Naive thymus-derived CD4-positive, alpha-beta T cell (primary cell): ENCODE measurements around the gene MDC1. TPM values are rescaled to one million over a fixed set of nuclear protein-coding genes. Genes with fewer than 3 reads are reported as not detected.
A peak's percentile ranks its signal among the peaks of the same experiment; 100 is the strongest.
"Not testable (repeated sequence)": the region's sequence is repeated elsewhere in the genome, so short reads cannot be mapped to it uniquely, and the experiment has no call there.

Experiments used
- ATAC-seq: fragments of 150-1000 bp; cut with Tn5 transposase; 2 replicates; pipeline ENCODE4 v1.10.0; 2021; ENCODE audit warnings: mild to moderate bottlenecking, moderate library complexity
- CTCF ChIA-PET: fragments of 350-600 bp; sonication (Branson Sonifier 250); formaldehyde crosslinking; loops from one replicate; lab custom pipeline; 2021; ENCODE audit warnings: antibody characterized with exemption; lab: Charles Lee
- POLR2A ChIA-PET: fragments of 350-600 bp; sonication (Branson Sonifier 250); formaldehyde crosslinking; loops from one replicate; lab custom pipeline; 2021; ENCODE audit warnings: antibody characterized with exemption, inconsistent platforms; lab: Charles Lee
- DNase-seq, 9 donors: peaks; one replicate each; pipeline versions ENCODE4 v3.0.0 to v3.0.0-alpha.2; 2020 to 2022; ENCODE audit warnings: mixed read lengths in 1 of 9
- H3K27ac ChIP-seq: one replicate; pipeline ENCODE4 v1.7.0; 2013; ENCODE audit warnings: mild to moderate bottlenecking, low read depth, low read length, moderate library complexity
- H3K27me3 ChIP-seq, 2 donors: one replicate each; pipeline ENCODE4 v1.7.0; 2013; ENCODE audit warnings: low read length in 2 of 2, mild to moderate bottlenecking in 2 of 2, moderate library complexity in 2 of 2; ENCODE audit not compliant: control insufficient read depth in 2 of 2, insufficient read depth in 2 of 2
- H3K36me3 ChIP-seq, 3 experiments: 1 replicate in 2 of 3; 2 replicates in 1 of 3; pipeline ENCODE4 v1.7.0; 2013; ENCODE audit warnings: low read length in 3 of 3, mild to moderate bottlenecking in 3 of 3, moderate library complexity in 1 of 3; ENCODE audit not compliant: insufficient read depth in 3 of 3, control insufficient read depth in 2 of 3
- H3K4me1 ChIP-seq, 2 donors: one replicate each; pipeline ENCODE4 v1.7.0; 2013; ENCODE audit warnings: low read length in 2 of 2, mild to moderate bottlenecking in 2 of 2, moderate library complexity in 1 of 2; ENCODE audit not compliant: control insufficient read depth in 2 of 2, insufficient read depth in 2 of 2
- H3K4me3 ChIP-seq: 2 replicates; pipeline ENCODE4 v1.7.0; 2013; ENCODE audit warnings: mild to moderate bottlenecking, low read length
- H3K9me3 ChIP-seq, 3 experiments: 1 replicate in 2 of 3; 2 replicates in 1 of 3; pipeline ENCODE4 v1.7.0; 2013; ENCODE audit warnings: low read length in 3 of 3; ENCODE audit not compliant: control insufficient read depth in 2 of 3
- H3K27ac Mint-ChIP-seq, 9 donors: one replicate each; pipeline ENCODE4 v1.8.0; 2020 to 2022; ENCODE audit warnings: mixed read lengths in 9 of 9, mild to moderate bottlenecking in 8 of 9, moderate library complexity in 5 of 9, inconsistent platforms in 2 of 9
- H3K27me3 Mint-ChIP-seq, 5 donors: one replicate each; pipeline ENCODE4 v1.8.0; 2021 to 2022; ENCODE audit warnings: mixed read lengths in 5 of 5, mild to moderate bottlenecking in 1 of 5
- H3K36me3 Mint-ChIP-seq, 5 donors: one replicate each; pipeline ENCODE4 v1.8.0; 2020 to 2022; ENCODE audit warnings: mixed read lengths in 5 of 5, mild to moderate bottlenecking in 3 of 5, inconsistent platforms in 1 of 5
- H3K4me1 Mint-ChIP-seq, 7 donors: one replicate each; pipeline ENCODE4 v1.8.0; 2020 to 2022; ENCODE audit warnings: mixed read lengths in 7 of 7, mild to moderate bottlenecking in 3 of 7, inconsistent platforms in 1 of 7
- H3K4me3 Mint-ChIP-seq, 10 donors: one replicate each; pipeline ENCODE4 v1.8.0; 2020 to 2022; ENCODE audit warnings: mild to moderate bottlenecking in 10 of 10, mixed read lengths in 10 of 10, moderate library complexity in 6 of 10, inconsistent platforms in 2 of 10
- H3K9me3 Mint-ChIP-seq, 11 donors: one replicate each; pipeline ENCODE4 v1.8.0; 2020 to 2022; ENCODE audit warnings: mixed read lengths in 11 of 11, mild to moderate bottlenecking in 4 of 11, inconsistent platforms in 1 of 11, moderate library complexity in 1 of 11
- intact Hi-C, 2 donors: fragments of 100-400 bp; cut with micrococcal nuclease; formaldehyde crosslinking; loops; one replicate each; pipeline ENCODE4 v1.15.1; 2023
- polyA plus RNA-seq, 2 donors: library from polyadenylated mRNA; unstranded; fragments of 300-500 nt; fragmentation: Illumina TruSeq; gene quantifications; one replicate each; pipeline ENCODE4 v1.2.3, GENCODE V29; 2021
- total RNA-seq, 6 experiments: library from RNA in 5 of 6; stranded (reverse) in 5 of 6; gene quantifications; 1 replicate in 5 of 6; 2 replicates in 1 of 6; pipeline ENCODE4 v1.2.3 and lab custom pipeline; 2021 to 2026

MDC1 gene
- total and polyA plus RNA-seq, 7 experiments from 2014 or later: 4.5 to 78.9 (median 50.7) TPM

DNA sequence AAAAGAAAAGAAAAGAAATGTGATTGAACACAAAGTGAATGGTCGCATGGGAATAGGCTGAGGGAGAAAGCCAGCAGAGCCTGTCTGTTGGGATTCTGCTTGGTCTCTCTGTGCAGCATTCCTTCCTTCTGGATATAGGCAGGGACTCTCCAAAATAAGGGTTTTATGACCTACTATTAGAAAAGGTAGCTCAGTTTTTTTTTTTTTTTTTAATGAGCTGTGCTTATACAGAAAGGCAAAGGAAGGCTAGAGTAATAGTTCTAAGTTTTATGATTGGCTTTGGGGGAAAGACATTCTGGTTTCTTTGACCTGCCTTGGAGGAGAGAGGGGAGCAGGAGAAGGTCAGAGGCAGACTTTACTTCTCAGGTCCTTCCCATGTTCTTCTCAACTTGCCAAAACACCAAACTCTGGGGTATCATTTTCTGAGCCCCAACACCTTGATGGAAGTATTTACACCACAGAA is 46.1 kb upstream of the MDC1 start:
- no peaks in the 10 kb centered on the region for H3K27me3 ChIP-seq
- DNase-seq: no peak
- H3K36me3 ChIP-seq: no peaks in the 10 kb centered on the region
- Mint-ChIP-seq H3K36me3 (peaks cover 0 to 4% (median 0%) of the 10 kb centered on the region in 5 donors), H3K27me3 (no peaks in the 10 kb centered on the region), H3K4me3 (peak overlapping the region in 5 of 10 donors; percentile 12 to 64 (median 55)), H3K27ac (peak overlapping the region in 5 of 9 donors; percentile 8 to 76 (median 72)), H3K9me3 (peaks cover 0 to 2% (median 0%) of the 10 kb centered on the region in 11 donors), H3K4me1 (peaks cover 31 to 49% (median 46%) of the 10 kb centered on the region in 7 donors)
- intact Hi-C loops: no loop called here
- H3K27ac ChIP-seq: no peak overlapping the region
- no peaks in the 10 kb centered on the region for H3K9me3 ChIP-seq
- ChIA-PET POLR2A (interaction anchor here (0.6 to 1.3 kb wide), 2 partner anchors 19 to 138 kb away, joined by 3 to 4 read pairs; partner anchors contain the start of gene IER3), CTCF (interaction anchor here (0.6 kb wide), 2 partner anchors 220 to 353 kb away, joined by 3 read pairs; no protein-coding TSS in a partner anchor)
- H3K4me3 ChIP-seq: no peak overlapping the region
- H3K4me1 ChIP-seq: peaks cover 3 to 23% of the 10 kb centered on the region in 2 donors
- no peak for ATAC-seq

DNA sequence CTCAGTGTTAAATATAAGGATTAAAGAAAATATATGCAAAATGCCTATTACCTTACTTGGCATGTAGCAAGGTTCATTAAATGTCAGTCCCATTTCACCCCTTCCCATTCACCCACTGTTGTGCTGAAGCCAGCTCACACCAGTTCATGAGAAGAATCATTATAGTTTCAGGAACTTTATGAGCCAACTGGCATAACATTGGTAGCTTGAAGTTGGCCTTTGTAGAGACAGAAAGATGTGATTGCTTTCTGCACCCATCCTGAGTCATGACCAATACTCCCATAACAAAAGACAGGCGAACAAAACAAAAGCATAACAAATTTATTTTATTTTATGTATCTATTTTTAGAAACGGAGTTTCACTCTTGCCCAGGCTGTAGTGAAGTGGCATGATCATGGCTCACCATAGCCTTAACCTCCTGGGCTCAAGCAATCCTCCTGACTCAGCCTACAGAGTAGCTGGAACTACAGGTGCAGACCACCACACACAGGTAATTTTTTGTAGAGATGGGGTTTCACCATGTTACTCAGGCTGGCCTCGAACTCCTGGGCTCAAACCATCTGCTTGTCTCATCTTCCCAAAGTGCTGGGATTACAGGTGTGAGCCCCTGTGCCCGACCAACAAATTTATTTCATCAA is 44.8 kb upstream of the MDC1 start:
- intact Hi-C loops: no loop called here
- Mint-ChIP-seq H3K27me3 (no peaks in the 10 kb centered on the region), H3K4me3 (no peak overlapping the region), H3K27ac (peak overlapping the region in 1 of 9 donors; percentile 25), H3K4me1 (peaks cover 22 to 43% (median 35%) of the 10 kb centered on the region in 7 donors), H3K9me3 (peaks cover 0 to 2% (median 0%) of the 10 kb centered on the region in 11 donors), H3K36me3 (peaks cover 0 to 4% (median 0%) of the 10 kb centered on the region in 5 donors)
- Histone ChIP-seq H3K27me3 (no peaks in the 10 kb centered on the region), H3K9me3 (no peaks in the 10 kb centered on the region), H3K4me3 (no peak overlapping the region), H3K36me3 (no peaks in the 10 kb centered on the region), H3K27ac (no peak overlapping the region), H3K4me1 (peaks cover 0 to 12% of the 10 kb centered on the region in 2 donors)
- ChIA-PET CTCF (interaction anchor here (1.0 kb wide), 1 partner anchor 7 kb away, joined by 7 read pairs; no protein-coding TSS in a partner anchor), POLR2A (interaction anchor here (1.0 to 1.9 kb wide), 2 partner anchors 7 to 39 kb away, joined by 3 to 9 read pairs; no protein-coding TSS in a partner anchor)
- DNase-seq (no peak), ATAC-seq (no peak)

DNA sequence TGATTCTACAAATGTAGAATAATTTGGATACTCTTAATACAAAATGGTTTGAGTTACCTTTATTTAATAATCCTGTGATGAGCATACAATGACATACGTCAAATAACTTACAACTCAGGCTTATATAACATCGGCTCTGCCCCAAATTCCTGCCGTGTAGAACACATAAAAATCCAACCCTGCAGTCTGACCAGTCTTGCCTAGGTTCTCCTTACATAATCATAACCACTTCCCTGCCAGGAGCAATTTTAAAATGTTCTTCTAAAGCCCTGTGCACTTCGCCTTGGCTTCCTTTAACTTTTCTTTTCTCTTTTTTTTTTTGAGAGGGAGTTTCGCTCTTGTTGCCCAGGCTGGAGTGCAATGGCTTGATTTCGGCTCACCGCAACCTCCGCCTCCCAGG is 43.5 kb upstream of the MDC1 start:
- peaks cover 14 to 35% (median 25%) of the 10 kb centered on the region in 7 donors for H3K4me1 Mint-ChIP-seq
- intact Hi-C loops: no loop called here
- CTCF ChIA-PET: no interaction called here

DNA sequence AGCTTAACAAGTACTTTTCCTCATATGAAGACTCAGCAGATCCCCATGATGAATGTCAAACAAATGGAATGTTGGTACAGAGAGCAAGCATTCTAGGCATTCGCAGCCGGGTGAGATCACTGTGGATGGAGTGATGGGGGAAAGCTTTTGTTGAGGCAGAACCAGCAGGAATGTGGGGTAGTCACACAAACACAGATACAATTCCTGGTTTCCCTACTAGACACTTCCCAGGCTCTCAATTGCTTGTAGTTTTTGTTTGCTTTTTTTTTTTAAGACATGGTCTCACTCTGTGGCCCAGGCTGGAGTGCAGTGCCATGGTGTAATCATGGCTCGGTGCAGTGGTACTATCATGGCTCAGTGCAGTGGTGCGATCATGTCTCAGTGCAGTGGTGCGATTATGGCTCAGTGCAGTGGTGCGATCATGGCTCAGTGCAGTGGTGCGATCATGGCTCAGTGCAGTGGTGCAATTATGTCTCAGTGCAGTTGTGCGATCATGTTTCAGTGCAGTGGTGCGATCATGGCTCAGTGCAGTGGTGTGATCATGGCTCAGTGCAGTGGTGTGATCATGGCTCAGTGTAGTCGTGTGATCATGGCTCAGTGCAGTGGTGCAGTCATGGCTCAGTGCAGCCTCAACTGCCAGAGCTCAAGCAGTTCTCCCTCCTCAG is 42.6 kb upstream of the MDC1 start:
- Histone ChIP-seq H3K4me1 (peaks cover 0 to 12% of the 10 kb centered on the region in 2 donors), H3K9me3 (no peaks in the 10 kb centered on the region), H3K36me3 (no peaks in the 10 kb centered on the region), H3K27me3 (no peaks in the 10 kb centered on the region), H3K27ac (no peak overlapping the region), H3K4me3 (no peak overlapping the region)
- peaks cover 14 to 27% (median 24%) of the 10 kb centered on the region in 7 donors for H3K4me1 Mint-ChIP-seq
- DNase-seq (no peak), ATAC-seq (no peak)
- ChIA-PET CTCF (interaction anchor here (0.6 kb wide), 1 partner anchor 89 kb away, joined by 3 read pairs; no protein-coding TSS in a partner anchor), POLR2A (interaction anchor here (1.9 kb wide), 1 partner anchor 10 kb away, joined by 9 read pairs; no protein-coding TSS in a partner anchor)
- no peaks in the 10 kb centered on the region for H3K27me3 Mint-ChIP-seq
- no peak overlapping the region for H3K27ac Mint-ChIP-seq
- no peak overlapping the region for H3K4me3 Mint-ChIP-seq
- H3K36me3 Mint-ChIP-seq: peaks cover 0 to 4% (median 0%) of the 10 kb centered on the region in 5 donors
- intact Hi-C loops: no loop called here
- H3K9me3 Mint-ChIP-seq: peaks cover 0 to 2% (median 0%) of the 10 kb centered on the region in 11 donors

More for the DNA sequence above, 43.5 kb upstream of the MDC1 start:
- no peak overlapping the region for H3K4me3 ChIP-seq
- H3K36me3 Mint-ChIP-seq: peaks cover 0 to 4% (median 0%) of the 10 kb centered on the region in 5 donors
- DNase-seq: no peak
- no peaks in the 10 kb centered on the region for H3K27me3 Mint-ChIP-seq
- no peaks in the 10 kb centered on the region for H3K27me3 ChIP-seq
- POLR2A ChIA-PET: interaction anchor here (1.9 kb wide), 1 partner anchor 9 kb away, joined by 9 read pairs; no protein-coding TSS in a partner anchor
- ATAC-seq: no peak
- H3K9me3 Mint-ChIP-seq: peaks cover 0 to 2% (median 0%) of the 10 kb centered on the region in 11 donors
- no peak overlapping the region for H3K4me3 Mint-ChIP-seq
- no peaks in the 10 kb centered on the region for H3K9me3 ChIP-seq
- peaks cover 0 to 12% of the 10 kb centered on the region in 2 donors for H3K4me1 ChIP-seq
- no peaks in the 10 kb centered on the region for H3K36me3 ChIP-seq
- no peak overlapping the region for H3K27ac Mint-ChIP-seq
- H3K27ac ChIP-seq: no peak overlapping the region

DNA sequence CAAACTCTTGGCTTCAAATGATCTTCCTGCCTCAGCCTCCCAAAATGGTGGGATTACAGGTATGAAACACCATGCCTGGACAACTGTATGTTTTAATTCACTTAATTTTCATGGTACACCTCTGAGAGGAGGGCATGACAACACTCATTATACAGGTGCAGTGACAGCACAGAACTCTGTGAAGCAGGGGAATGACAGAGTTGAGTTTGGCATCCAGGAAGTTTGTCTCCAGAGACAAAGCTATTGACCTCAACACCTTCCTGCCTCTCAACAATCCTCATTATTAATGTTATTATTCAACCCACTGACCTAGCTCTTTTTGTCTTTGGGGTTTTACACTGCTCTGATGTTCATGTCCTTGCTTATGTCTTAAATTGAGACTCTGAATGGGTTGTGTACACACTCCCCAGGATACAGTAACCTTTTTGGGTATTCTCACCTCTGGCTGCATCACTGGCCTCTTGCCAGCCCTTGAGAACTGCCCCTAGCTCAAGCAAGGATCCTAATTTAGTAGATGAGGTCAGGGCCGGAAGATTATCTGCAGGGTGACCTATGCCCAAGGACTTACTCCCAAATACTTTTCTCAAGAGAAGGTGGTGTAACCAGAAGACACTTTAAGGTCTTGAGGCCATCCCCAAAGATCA is 40.3 kb upstream of the MDC1 start:
- no peaks in the 10 kb centered on the region for H3K4me1 ChIP-seq
- H3K4me3 ChIP-seq: no peak overlapping the region
- H3K4me1 Mint-ChIP-seq: peaks cover 0 to 12% (median 7%) of the 10 kb centered on the region in 7 donors
- H3K9me3 ChIP-seq: no peaks in the 10 kb centered on the region
- no peaks in the 10 kb centered on the region for H3K27me3 ChIP-seq
- CTCF ChIA-PET: no interaction called here
- H3K4me3 Mint-ChIP-seq: no peak overlapping the region
- POLR2A ChIA-PET: interaction anchor here (1.1 to 1.3 kb wide), 2 partner anchors 9 to 53 kb away, joined by 4 read pairs; no protein-coding TSS in a partner anchor
- H3K27ac Mint-ChIP-seq: peak overlapping the region in 1 of 9 donors; percentile 10
- intact Hi-C loops: no loop called here
- no peak for DNase-seq
- no peak for ATAC-seq
- peaks cover 0 to 2% (median 0%) of the 10 kb centered on the region in 5 donors for H3K36me3 Mint-ChIP-seq
- H3K36me3 ChIP-seq: no peaks in the 10 kb centered on the region
- no peaks in the 10 kb centered on the region for H3K27me3 Mint-ChIP-seq
- peaks cover 0 to 2% (median 0%) of the 10 kb centered on the region in 11 donors for H3K9me3 Mint-ChIP-seq
- H3K27ac ChIP-seq: no peak overlapping the region

DNA sequence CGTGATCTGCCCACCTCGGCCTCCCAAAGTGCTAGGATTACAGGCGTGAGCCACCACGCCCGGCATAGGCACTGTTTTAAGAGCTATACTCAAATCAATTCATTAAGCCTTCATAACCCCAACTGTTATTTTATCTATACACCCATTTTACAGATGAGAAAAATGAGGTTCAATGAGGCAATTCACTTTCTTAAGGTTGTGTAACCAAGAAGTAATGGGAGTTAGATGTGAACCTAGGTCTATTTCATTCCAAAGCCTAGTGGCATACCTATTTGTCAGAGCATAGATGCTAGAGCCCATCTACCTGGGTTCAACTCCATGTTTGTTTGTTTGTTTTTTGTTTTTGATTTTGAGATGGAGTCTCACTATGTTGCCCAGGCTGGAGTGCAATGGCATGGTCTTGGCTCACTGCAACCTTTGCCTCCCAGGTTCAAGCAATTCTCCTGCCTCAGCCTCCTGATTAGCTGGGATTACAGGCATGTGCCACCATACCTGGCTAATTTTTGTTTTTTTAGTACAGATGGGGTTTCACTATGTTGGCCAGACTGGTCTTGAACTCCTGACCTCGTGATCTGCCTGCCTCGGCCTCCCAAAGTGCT is 39.4 kb upstream of the MDC1 start:
- POLR2A ChIA-PET: interaction anchor here (0.6 to 1.3 kb wide), 3 partner anchors 10 to 57 kb away, joined by 3 to 4 read pairs (median 4); no protein-coding TSS in a partner anchor
- DNase-seq, H3K36me3 Mint-ChIP-seq, H3K36me3 ChIP-seq, H3K9me3 Mint-ChIP-seq, ATAC-seq, H3K4me3 Mint-ChIP-seq, H3K27me3 Mint-ChIP-seq, CTCF ChIA-PET, H3K4me1 Mint-ChIP-seq, H3K9me3 ChIP-seq, H3K4me1 ChIP-seq, H3K27ac ChIP-seq, H3K27me3 ChIP-seq, H3K27ac Mint-ChIP-seq, H3K4me3 ChIP-seq: not testable (repeated sequence)
- intact Hi-C loops: loop anchor here in 1 of 2 donors (1.0 kb wide), 1 partner anchor 15 kb away; no protein-coding TSS in a partner anchor
